Activated naive CD4-positive, alpha-beta T cell treated with anti-CD3 and anti-CD28 coated beads, Interleukin-2, amount 50 U/mL, for 72 hours (primary cell): ENCODE results near the gene VAV2. TPM values are rescaled to one million over a fixed set of nuclear protein-coding genes. Genes with fewer than 3 reads are reported as not detected.
A peak's percentile ranks its signal among the peaks of the same experiment; 100 is the strongest.

Experiments
- ATAC-seq, 2 donors: fragments of 150-1000 bp; cut with Tn5 transposase; 2 replicates each; pipeline ENCODE4 v1.10.0; 2021; ENCODE audit warnings: mild to moderate bottlenecking in 2 of 2, moderate library complexity in 2 of 2
- DNase-seq, 2 donors: peaks; one replicate each; pipeline ENCODE4 v3.0.0; 2021 to 2022; ENCODE audit warnings: low spot score in 2 of 2
- H3K27ac Mint-ChIP-seq, 2 donors: one replicate each; pipeline ENCODE4 v1.8.0; 2022; ENCODE audit warnings: mild to moderate bottlenecking in 2 of 2, mixed read lengths in 2 of 2
- H3K36me3 Mint-ChIP-seq, 2 donors: one replicate each; pipeline ENCODE4 v1.8.0; 2022; ENCODE audit warnings: mixed read lengths in 2 of 2
- H3K9me3 Mint-ChIP-seq, 2 donors: one replicate each; pipeline ENCODE4 v1.8.0; 2022; ENCODE audit warnings: mixed read lengths in 2 of 2
- total RNA-seq, 2 donors: library from RNA; stranded (reverse); gene quantifications; one replicate each; pipeline ENCODE4 v1.2.3, GENCODE V29; 2022

The VAV2 gene
- total RNA-seq, 2 donors from 2014 or later, result 7.5 to 9.1 TPM

DNA sequence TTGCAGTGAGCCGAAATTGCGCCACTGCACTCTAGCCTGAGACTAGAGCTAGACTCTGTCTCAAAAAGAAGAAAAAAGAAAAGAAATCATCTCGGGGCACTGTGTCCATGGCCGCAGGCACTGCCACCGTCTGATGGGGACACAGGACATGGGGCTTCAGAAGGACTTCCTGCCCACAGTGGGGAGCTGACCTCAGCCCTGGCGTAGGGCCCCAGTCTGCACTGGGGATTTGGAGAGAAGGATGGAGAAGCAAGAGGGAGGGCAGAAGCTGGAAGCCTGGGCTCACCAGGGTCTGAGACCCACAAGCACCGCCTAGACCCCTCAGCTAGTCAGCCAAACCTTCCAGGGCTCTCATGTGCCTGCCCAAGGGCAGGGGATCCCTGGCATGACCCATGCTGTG, 249.9 kb downstream of the VAV2 start:
- ATAC-seq (no peak), DNase-seq (no peak)
- Mint-ChIP-seq H3K9me3 (no peaks in the 10 kb centered on the region), H3K36me3 (no peaks in the 10 kb centered on the region), H3K27ac (no peak overlapping the region)

DNA sequence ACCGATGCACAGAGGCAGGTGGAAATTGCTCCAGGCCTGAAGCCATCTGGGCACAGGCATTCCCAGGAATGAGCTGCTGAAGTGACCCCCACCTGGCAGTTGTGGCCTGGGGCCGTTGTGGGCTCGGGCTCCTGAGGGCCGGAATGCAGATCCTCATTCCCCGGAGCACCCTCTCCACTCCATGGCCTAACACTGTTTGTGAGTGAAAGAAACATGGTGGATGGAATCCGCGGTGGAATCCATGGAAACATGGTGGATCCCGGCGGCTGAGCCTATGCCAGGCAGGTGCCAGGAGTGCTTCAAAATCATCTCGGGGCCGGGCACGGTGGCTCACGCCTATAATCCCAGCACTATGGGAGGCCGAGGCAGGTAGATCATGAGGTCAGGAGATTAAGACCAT, 250.4 kb downstream of the VAV2 start:
- ATAC-seq, result no peak
- Mint-ChIP-seq H3K36me3 (no peaks in the 10 kb centered on the region), H3K27ac (no peak overlapping the region)

DNA sequence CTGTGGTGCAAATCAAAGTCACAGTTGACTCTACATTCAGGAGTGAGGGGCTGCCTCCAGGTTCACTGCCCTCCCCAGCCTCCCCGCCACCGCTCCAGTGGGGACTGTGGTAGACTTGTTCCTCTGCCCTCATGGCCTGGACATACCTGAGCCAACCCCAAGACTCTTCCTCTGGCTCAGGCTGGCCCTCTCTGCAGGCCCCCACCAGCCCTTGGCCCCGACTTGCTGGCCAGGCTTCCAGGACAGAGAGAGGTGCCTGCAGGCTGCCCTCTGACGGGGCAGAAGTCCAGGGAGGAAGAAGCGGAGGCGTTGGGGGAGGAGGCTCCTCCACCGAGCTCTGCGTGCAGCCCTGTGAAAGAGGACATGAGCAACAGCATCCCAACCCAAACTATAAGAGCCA, 251.2 kb downstream of the VAV2 start:
- no peak overlapping the region for H3K27ac Mint-ChIP-seq
- H3K36me3 Mint-ChIP-seq, result no peaks in the 10 kb centered on the region
- ATAC-seq, result no peak
- DNase-seq, result no peak
- H3K9me3 Mint-ChIP-seq, result no peaks in the 10 kb centered on the region

More for the DNA sequence above, 250.4 kb downstream of the VAV2 start:
- no peak for DNase-seq
- H3K9me3 Mint-ChIP-seq, result no peaks in the 10 kb centered on the region

GRCh38 chr9:133739408-133740280, 252.5 kb downstream of the VAV2 start:
- Mint-ChIP-seq H3K36me3 (no peaks in the 10 kb centered on the region), H3K27ac (no peak overlapping the region), H3K9me3 (no peaks in the 10 kb centered on the region)
- ATAC-seq (no peak), DNase-seq (no peak)

DNA sequence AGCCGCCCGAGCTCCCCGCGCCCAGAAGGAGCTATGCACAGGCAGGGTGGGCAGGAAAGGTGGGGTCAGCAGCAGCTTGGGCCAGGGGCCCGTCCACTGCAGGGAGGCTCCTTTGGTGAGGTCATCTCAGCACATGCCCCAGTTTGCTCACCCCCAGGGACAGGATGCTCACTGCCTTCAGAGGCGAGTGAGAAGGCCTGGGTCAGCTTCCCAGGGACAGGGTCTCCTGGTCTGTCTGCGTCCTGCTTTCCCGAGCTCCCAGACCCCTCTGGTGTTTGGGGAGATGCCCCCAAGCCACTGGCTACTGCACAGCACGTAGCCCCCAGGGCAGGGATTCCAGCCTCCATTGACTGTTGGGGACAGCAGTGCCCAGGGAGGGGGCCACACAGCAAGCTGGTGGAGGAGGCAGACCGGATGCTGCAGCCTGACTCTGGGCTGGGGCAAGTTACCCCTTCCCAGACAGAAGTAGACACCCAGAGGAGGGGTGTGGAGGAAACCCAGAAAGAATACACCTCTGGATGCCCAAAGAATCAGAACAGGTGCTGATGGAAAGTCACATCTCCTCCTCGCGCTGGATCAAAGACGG, 253.4 kb downstream of the VAV2 start:
- ATAC-seq, result peak in 1 of 2 donors; percentile 9
- no peaks in the 10 kb centered on the region for H3K9me3 Mint-ChIP-seq

DNA sequence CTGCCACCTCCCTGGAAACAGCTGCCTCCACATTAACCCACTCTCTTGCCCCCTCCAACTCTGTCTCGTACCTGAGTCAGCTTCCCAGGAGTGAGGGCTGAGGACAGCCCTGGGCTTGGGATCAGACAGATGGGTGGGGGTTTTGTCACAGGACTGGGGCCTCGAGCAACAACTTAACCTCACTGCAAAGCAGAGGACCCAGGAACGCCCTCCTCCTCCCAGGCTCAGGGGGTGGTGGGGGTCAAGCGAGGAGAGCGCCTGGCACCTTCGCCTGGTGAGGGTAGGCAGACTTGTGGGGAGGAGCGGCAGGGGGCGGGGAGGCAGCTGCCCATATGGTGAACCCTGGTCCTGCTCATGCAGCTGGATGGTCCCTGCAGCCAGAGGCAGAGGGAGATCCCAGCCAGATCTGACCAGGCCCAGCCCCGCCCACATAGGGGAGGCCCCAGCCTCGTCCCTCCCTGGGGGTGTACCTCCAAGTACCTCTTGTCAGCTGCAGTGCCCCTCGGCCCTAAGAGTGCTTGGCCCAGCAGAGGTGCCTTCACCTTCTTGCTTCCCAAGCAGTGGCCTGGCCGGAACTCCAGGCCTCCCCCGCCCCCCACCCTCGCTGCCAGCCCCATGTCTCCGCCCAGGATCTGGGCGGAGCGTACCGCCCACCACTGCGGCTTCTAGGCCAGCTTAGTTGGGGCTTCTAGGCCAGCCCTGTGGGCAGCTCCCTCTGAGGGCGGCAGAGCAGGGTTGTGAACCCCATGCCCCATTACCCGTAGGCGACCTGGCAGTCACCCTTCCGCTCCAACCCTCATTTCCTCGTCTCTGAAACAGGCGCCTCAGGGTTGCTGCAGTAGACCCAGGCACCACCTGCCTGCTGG, 254.1 kb downstream of the VAV2 start, which contains the start of gene SARDH:
Gene SARDH (minus strand): TSS at position 579 of the 866 bp plus-strand sequence. CDS start 4,179 bp downstream, outside the sequence.
- Mint-ChIP-seq H3K36me3 (no peaks in the 10 kb centered on the region), H3K9me3 (no peaks in the 10 kb centered on the region), H3K27ac (peak within 1 kb of the TSS in 1 of 2 donors; percentile 67)
- ATAC-seq (peak; percentile 79 to 81), DNase-seq (peak in 1 of 2 donors; percentile 39)

More for the DNA sequence above, 253.4 kb downstream of the VAV2 start:
- DNase-seq, result no peak
- Mint-ChIP-seq H3K27ac (peak overlapping the region in 1 of 2 donors; percentile 67), H3K36me3 (no peaks in the 10 kb centered on the region)

DNA sequence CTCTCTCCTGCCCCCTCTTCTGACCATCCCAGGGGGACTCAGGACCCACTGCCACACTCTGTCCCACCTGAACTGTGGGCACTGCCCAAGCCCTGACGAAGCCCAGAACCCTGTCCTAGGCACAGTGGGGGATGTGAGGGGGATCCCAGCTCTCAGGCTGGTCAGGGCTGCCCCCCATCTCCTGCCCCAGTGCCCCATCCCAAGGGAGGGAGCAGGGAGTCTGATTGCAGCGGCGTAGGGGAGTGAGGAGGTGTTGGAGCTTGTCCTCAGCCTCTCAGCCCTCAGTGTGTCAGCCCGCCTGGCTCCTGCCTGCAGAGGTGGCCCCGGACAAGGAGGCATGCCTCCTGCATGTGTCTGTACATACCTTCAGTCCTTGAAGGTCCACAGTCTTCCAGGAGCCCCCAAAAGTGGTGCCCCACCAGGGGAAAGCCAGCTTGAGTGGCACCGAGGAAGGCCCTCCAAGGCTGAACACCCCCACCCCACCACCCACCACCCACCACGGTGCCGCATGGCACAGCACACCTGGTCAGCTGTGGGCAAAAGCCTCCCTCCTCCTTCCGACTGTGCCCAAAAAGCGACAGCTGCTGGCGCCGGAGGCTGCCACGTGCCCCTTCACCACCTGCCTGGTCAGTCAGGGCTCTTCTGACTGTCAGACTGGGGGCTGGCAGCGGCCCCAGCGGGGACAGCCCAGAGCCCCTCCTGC, 254.9 kb downstream of the VAV2 start:
- H3K27ac Mint-ChIP-seq, result no peak overlapping the region
- no peak for ATAC-seq
- H3K9me3 Mint-ChIP-seq, result no peaks in the 10 kb centered on the region
- DNase-seq, result no peak
- no peaks in the 10 kb centered on the region for H3K36me3 Mint-ChIP-seq

DNA sequence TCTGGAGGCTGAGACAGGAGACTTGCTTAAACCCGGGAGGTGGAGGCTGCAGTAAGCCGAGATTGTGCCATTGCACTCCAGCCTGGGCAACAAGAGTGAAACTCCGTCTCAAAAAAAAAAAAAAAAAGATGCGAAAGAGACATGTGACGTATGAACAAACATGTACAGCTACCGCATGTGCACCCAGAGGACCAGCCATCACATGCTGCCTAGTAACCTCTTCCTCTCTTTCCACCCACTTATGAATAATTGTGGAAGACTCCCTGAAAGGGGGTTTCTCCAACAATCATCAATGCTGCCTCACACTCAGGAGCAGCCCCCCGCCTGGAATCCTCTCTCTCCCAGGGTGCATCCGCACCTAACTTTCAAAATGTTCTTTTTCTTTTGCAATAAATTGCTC, 256.2 kb downstream of the VAV2 start:
- DNase-seq (no peak), ATAC-seq (no peak)
- Mint-ChIP-seq H3K27ac (no peak overlapping the region), H3K36me3 (no peaks in the 10 kb centered on the region), H3K9me3 (no peaks in the 10 kb centered on the region)

GRCh38 chr9:133735415-133735775, 256.7 kb downstream of the VAV2 start:
- no peaks in the 10 kb centered on the region for H3K36me3 Mint-ChIP-seq
- DNase-seq (no peak), ATAC-seq (no peak)
- H3K9me3 Mint-ChIP-seq, result no peaks in the 10 kb centered on the region
- no peak overlapping the region for H3K27ac Mint-ChIP-seq

DNA sequence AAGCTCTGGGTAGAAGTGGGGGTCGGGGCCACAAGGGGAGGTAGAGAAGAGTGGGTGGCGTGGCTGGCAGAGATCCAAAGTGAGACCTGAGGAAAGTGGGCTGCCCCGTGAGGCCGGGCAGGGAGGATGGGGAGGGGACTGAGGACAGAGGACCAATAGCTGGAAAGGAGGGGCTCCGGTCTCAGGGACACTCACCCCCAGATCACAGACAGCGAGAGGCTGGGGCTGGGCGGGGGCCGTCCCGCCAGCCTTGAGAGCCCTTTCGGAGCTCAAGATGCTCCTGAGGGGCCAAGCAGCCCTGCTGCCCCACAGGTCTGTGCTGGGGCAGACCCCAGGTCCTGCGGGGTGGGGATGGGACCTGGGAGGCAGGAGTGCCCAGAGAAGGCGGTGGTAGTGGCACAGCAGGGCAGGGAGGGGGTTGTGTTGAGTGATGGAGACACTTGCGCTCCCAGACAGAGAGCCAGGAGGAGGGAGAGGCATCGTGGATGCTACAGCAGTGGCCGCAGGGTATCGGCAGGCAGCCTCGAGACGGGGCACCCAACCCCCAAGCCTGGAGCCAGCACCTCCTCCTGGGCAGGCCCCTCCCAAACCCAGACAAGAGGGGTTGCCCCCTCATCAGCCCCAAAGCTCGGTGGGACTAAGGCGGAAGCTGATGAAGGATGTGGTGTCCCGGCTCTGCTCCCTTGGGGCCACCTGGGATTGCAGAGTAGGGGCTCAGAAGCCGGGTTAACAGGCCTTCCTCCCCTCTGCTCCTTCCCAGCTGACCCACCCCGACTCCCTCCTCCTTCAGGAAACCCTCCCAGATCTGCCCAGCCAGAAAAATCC, 257.3 kb downstream of the VAV2 start:
- no peak overlapping the region for H3K27ac Mint-ChIP-seq

GRCh38 chr9:133733796-133734533, 258.2 kb downstream of the VAV2 start:
- no peak overlapping the region for H3K27ac Mint-ChIP-seq
- H3K9me3 Mint-ChIP-seq, result no peaks in the 10 kb centered on the region

More for the DNA sequence above, 257.3 kb downstream of the VAV2 start:
- H3K36me3 Mint-ChIP-seq, result no peaks in the 10 kb centered on the region
- DNase-seq (no peak), ATAC-seq (no peak)
- no peaks in the 10 kb centered on the region for H3K9me3 Mint-ChIP-seq

DNA sequence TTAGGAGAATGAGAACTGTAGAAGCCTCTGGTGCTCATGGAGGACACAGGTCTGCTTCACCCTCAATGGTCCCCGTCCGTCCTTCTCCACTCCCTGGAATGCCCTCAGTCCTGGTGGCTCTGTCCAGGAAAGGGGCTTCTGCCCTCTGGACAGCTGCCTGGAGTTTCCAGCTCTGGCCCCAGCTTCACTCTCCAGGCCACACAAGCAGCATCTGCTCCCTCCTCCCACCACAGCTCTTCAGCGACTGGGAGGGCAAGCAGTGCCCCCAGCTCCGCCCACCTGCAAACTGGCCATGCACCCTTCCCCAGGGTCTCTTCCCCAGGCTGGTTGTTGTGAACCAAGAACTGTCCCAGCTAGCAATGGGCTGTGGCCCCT, 258.7 kb downstream of the VAV2 start:
- H3K36me3 Mint-ChIP-seq, result no peaks in the 10 kb centered on the region
- ATAC-seq (peak in 1 of 2 donors; percentile 4), DNase-seq (no peak)
- no peaks in the 10 kb centered on the region for H3K9me3 Mint-ChIP-seq
- H3K27ac Mint-ChIP-seq, result no peak overlapping the region

More at GRCh38 chr9:133733796-133734533, 258.2 kb downstream of the VAV2 start:
- DNase-seq (no peak), ATAC-seq (peak in 1 of 2 donors; percentile 21)
- no peaks in the 10 kb centered on the region for H3K36me3 Mint-ChIP-seq

- ATAC-seq (peak in 1 of 2 donors; percentile 20), DNase-seq (no peak)
- H3K36me3 Mint-ChIP-seq, result no peaks in the 10 kb centered on the region
- H3K27ac Mint-ChIP-seq, result no peak overlapping the region
- no peaks in the 10 kb centered on the region for H3K9me3 Mint-ChIP-seq
Measured at GRCh38 chr9:133732639-133733408, 259.3 kb downstream of the VAV2 start.

DNA sequence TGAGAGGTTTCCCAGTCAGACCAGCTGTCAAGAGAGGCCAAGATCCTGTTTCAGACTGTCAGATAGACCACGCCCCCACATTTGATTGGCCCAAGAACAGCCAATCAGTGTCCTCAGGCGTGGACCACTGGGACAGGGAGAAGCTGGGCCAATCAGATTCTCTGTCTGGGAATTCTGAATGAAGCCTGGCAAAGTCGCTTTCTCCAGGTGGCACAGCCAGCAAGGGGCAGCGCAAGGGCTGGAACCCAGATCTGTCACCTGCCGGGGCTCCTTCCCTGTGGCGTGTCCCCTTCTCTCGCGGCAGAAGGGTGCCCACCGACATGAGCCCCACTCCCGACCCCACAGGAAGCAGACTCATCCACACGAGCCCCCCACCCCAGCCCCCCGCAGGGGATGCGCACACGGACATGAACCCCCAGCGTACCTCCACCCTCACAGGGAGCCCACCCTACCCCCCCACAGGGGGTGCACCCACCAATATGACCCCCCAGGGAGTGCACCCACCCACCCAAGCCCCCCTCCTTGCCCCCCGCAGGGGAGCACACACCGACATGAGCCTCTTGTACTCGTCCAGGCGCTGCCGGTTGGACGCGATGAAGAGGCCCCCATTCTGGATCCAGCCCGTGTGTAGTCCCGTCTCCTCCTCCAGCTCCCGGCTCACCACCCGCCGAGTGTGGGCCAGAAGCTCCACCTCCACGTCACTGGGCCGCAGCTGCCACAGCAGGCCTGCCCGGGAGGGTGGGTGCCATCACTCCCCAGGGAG, 260.1 kb downstream of the VAV2 start:
- no peaks in the 10 kb centered on the region for H3K9me3 Mint-ChIP-seq
- no peaks in the 10 kb centered on the region for H3K36me3 Mint-ChIP-seq
- ATAC-seq (no peak), DNase-seq (no peak)
- no peak overlapping the region for H3K27ac Mint-ChIP-seq
